Loucy (cell line): ENCODE measurements around the gene ZBTB20.

Experiments
- H2AFZ ChIP-seq: fragments of 200-600 bp; sonication (generic); 2 replicates; pipeline ENCODE4 v1.6.0; 2016; ENCODE audit warnings: antibody characterized with exemption, mild to moderate bottlenecking, low read length, moderate library complexity
- H3F3A ChIP-seq: fragments of 200-600 bp; 2 replicates; pipeline ENCODE4 v1.6.0; 2016; ENCODE audit warnings: antibody characterized with exemption, low read depth, mild to moderate bottlenecking
- H3K27me3 ChIP-seq: fragments of 200-600 bp; sonication (generic); 2 replicates; pipeline ENCODE4 v1.6.1; 2014; ENCODE audit warnings: low read length, mild to moderate bottlenecking; ENCODE audit not compliant: insufficient read depth, poor library complexity, severe bottlenecking
- H3K36me3 ChIP-seq: fragments of 200-600 bp; sonication (generic); 2 replicates; pipeline ENCODE4 v1.6.1; 2016; ENCODE audit warnings: low read length; ENCODE audit not compliant: insufficient read depth
- H3K4me1 ChIP-seq: fragments of 200-600 bp; sonication (generic); 2 replicates; pipeline ENCODE4 v1.5.1; 2014; ENCODE audit warnings: low read length, mild to moderate bottlenecking; ENCODE audit not compliant: insufficient read depth, poor library complexity, severe bottlenecking
- H3K4me2 ChIP-seq: fragments of 200-600 bp; sonication (generic); 2 replicates; pipeline ENCODE4 v1.6.0; 2014; ENCODE audit warnings: antibody characterized with exemption, low read length, low read depth, mild to moderate bottlenecking; ENCODE audit not compliant: poor library complexity, severe bottlenecking
- H3K4me3 ChIP-seq: fragments of 200-600 bp; sonication (generic); 2 replicates; pipeline ENCODE4 v1.5.1; 2014; ENCODE audit warnings: low read length, mild to moderate bottlenecking, mixed read lengths; ENCODE audit not compliant: poor library complexity, severe bottlenecking
- H3K79me2 ChIP-seq: fragments of 200-600 bp; sonication (generic); 2 replicates; pipeline ENCODE4 v1.6.1; 2014; ENCODE audit warnings: low read length; ENCODE audit not compliant: insufficient read depth
- H3K9ac ChIP-seq: fragments of 200-600 bp; sonication (generic); 2 replicates; pipeline ENCODE4 v1.6.0; 2014; ENCODE audit warnings: mild to moderate bottlenecking, low read depth, low read length, moderate library complexity; ENCODE audit not compliant: poor library complexity, severe bottlenecking
- H3K9me2 ChIP-seq: fragments of 200-600 bp; sonication (generic); replicated peaks from 2 replicates; pipeline ENCODE4 v1.6.1; 2016; ENCODE audit warnings: low read depth, low read length, mixed read lengths
- H3K9me3 ChIP-seq: fragments of 200-600 bp; sonication (generic); 2 replicates; pipeline ENCODE4 v1.6.1; 2014; ENCODE audit warnings: mild to moderate bottlenecking, antibody characterized with exemption, low read length, low read depth; ENCODE audit not compliant: insufficient read depth
- H4K20me1 ChIP-seq: fragments of 200-600 bp; sonication (generic); 2 replicates; pipeline ENCODE4 v1.6.0; 2014; ENCODE audit warnings: antibody characterized with exemption, low read length, mild to moderate bottlenecking; ENCODE audit not compliant: insufficient read depth, poor library complexity, severe bottlenecking
- EZH2phosphoT487 ChIP-seq: fragments of 200-600 bp; IDR thresholded peaks from 2 replicates; pipeline ENCODE4 v1.6.1; 2018; ENCODE audit warnings: antibody characterized with exemption, mild to moderate bottlenecking, moderate library complexity, borderline replicate concordance
- TF ChIP-seq, protein P1 (sequence below): fragments of 200-600 bp; sonication (generic); conservative IDR thresholded peaks from 2 replicates; pipeline ENCODE4 v1.5.1; 2014; ENCODE audit warnings: mild to moderate bottlenecking, antibody characterized with exemption, low read length

Gene ZBTB20

DNA sequence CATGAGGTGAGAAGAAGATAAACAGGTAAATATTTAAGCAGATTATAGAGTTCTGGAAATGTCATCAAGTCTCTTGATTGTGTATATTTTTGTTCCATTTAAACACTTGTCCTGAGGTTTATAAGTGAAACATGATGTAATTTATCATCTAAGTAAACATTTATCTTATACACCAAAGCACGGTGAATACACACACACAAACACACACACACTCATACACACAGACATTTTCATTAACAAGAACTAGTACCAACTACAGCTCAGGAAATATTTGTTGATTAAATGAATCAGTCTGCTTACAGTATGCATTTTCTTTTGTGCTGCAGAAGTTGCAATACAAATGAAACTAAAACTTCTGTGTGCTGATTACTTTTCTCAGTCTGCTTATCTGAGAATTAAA is 357.3 kb downstream of the ZBTB20 start:
- no peaks in the 10 kb centered on the region for H3K79me2 ChIP-seq
- no peaks in the 10 kb centered on the region for H3F3A ChIP-seq

DNA sequence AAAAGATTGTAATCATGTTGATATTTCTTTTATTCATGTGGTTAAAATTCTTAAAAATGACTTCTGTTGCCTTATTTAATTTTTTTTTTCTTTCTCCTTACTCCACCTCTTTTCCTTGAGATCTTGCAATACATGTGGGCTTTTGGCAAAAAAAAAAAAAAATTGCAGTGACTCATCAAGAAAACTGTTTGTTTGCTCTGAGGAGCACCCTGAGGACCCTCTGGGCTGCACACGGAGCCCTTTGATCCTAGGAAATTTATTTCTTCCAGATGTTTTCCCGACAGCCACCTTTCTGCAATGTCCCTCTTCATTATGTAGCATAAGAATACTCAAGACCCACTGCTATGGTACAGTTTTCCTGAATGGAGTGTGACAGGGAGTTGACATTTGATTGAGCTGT is 371.7 kb downstream of the ZBTB20 start:
- no peak for TF ChIP-seq EZH2phosphoT487
- 0 out of 2 replicates have a peak, but pooled peaks cover 3% of the 10 kb centered on the region for H3K36me3 ChIP-seq
- H3K4me2 ChIP-seq: no peak overlapping the region

More for the DNA sequence above, 357.3 kb downstream of the ZBTB20 start:
- Histone ChIP-seq H3K36me3 (no peaks in the 10 kb centered on the region), H3K9me2 (no peaks in the 10 kb centered on the region), H3K27me3 (no peaks in the 10 kb centered on the region), H3K4me3 (no peak overlapping the region), H3K9me3 (no peaks in the 10 kb centered on the region), H3K4me1 (no peaks in the 10 kb centered on the region), H3K4me2 (no peak overlapping the region), H2AFZ (no peak overlapping the region), H3K9ac (no peak overlapping the region), H4K20me1 (no peaks in the 10 kb centered on the region)
- TF ChIP-seq, protein P1, sequence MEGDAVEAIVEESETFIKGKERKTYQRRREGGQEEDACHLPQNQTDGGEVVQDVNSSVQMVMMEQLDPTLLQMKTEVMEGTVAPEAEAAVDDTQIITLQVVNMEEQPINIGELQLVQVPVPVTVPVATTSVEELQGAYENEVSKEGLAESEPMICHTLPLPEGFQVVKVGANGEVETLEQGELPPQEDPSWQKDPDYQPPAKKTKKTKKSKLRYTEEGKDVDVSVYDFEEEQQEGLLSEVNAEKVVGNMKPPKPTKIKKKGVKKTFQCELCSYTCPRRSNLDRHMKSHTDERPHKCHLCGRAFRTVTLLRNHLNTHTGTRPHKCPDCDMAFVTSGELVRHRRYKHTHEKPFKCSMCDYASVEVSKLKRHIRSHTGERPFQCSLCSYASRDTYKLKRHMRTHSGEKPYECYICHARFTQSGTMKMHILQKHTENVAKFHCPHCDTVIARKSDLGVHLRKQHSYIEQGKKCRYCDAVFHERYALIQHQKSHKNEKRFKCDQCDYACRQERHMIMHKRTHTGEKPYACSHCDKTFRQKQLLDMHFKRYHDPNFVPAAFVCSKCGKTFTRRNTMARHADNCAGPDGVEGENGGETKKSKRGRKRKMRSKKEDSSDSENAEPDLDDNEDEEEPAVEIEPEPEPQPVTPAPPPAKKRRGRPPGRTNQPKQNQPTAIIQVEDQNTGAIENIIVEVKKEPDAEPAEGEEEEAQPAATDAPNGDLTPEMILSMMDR: no peak
- no peak for TF ChIP-seq EZH2phosphoT487

DNA sequence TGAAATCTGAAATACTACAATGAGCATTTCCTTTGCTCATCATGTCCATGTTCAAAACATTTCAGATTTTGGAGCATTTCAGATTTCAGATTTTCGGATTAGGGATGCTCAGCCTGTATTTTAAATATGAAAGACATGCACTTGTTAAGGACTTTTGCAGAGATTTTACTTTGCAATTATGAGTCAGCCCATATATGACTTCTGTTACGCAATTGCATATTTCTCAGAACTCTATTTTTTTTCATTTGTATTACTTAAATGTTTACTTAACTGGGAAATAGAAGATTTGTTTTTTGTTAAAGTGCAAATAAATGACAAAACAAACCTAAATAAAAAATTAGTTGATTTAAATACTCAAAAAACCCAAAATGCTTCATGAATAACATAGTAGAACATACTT is 376.2 kb downstream of the ZBTB20 start:
- TF ChIP-seq, protein P1: no peak
- no peak for TF ChIP-seq EZH2phosphoT487

More for the DNA sequence above, 371.7 kb downstream of the ZBTB20 start:
- H2AFZ ChIP-seq: no peak overlapping the region
- H4K20me1 ChIP-seq: no peaks in the 10 kb centered on the region
- no peaks in the 10 kb centered on the region for H3K27me3 ChIP-seq
- no peaks in the 10 kb centered on the region for H3F3A ChIP-seq
- no peaks in the 10 kb centered on the region for H3K9me2 ChIP-seq
- 0 out of 2 replicates have a peak, but pooled peaks cover 5% of the 10 kb centered on the region for H3K9me3 ChIP-seq
- H3K4me3 ChIP-seq: no peak overlapping the region
- no peaks in the 10 kb centered on the region for H3K79me2 ChIP-seq
- H3K9ac ChIP-seq: no peak overlapping the region
- H3K4me1 ChIP-seq: no peaks in the 10 kb centered on the region

GRCh38 chr3:114764056-114764492 is 383.0 kb downstream of the ZBTB20 start:
- no peak overlapping the region for H3K4me3 ChIP-seq
- no peaks in the 10 kb centered on the region for H3K27me3 ChIP-seq
- H3K79me2 ChIP-seq: no peaks in the 10 kb centered on the region
- peaks cover 3% of the 10 kb centered on the region; the same call in 1 of the 2 replicates for H3F3A ChIP-seq
- no peaks in the 10 kb centered on the region for H3K36me3 ChIP-seq
- no peaks in the 10 kb centered on the region for H3K9me2 ChIP-seq
- H3K9ac ChIP-seq: no peak overlapping the region
- H3K4me1 ChIP-seq: peaks cover 23% of the 10 kb centered on the region
- H3K9me3 ChIP-seq: no peaks in the 10 kb centered on the region
- TF ChIP-seq EZH2phosphoT487: no peak
- TF ChIP-seq, protein P1: no peak
- no peak overlapping the region for H2AFZ ChIP-seq
- H4K20me1 ChIP-seq: no peaks in the 10 kb centered on the region
- no peak overlapping the region for H3K4me2 ChIP-seq

More for the DNA sequence above, 376.2 kb downstream of the ZBTB20 start:
- Histone ChIP-seq H3F3A (no peaks in the 10 kb centered on the region), H3K4me3 (no peak overlapping the region), H2AFZ (no peak overlapping the region), H3K9me2 (no peaks in the 10 kb centered on the region), H3K27me3 (no peaks in the 10 kb centered on the region), H3K9me3 (0 out of 2 replicates have a peak, but pooled peaks cover 5% of the 10 kb centered on the region), H3K4me1 (peaks cover 8% of the 10 kb centered on the region), H3K79me2 (no peaks in the 10 kb centered on the region), H3K36me3 (no peaks in the 10 kb centered on the region), H3K9ac (no peak overlapping the region), H3K4me2 (no peak overlapping the region), H4K20me1 (no peaks in the 10 kb centered on the region)
